ENCODE measurements around the gene TSTD2. TPM values are rescaled to one million over a fixed set of nuclear protein-coding genes. Genes with fewer than 3 reads are reported as not detected.

Gene TSTD2
- total RNA-seq, 1 experiment from 2014 or later = 16.8 TPM

DNA sequence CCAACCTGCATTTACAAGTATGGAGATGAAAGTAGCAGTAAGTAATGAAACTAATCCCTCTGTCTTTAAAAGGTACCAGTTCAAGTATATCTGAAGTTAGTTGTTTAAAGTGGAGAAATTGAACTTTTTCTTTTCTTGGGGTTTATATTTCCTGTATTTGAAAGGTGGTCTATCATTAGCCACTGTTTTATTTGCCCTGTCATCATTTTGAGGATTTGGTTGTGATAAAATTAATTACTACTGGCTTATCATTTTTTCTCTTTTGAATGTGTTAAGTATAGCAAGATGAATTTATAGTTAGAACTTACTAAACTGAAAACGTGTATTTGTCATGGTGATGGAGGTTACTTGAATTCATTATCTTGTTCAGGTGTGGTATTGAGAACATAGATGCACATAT lies 25.5 kb upstream of the TSTD2 start:
- ATAC-seq = no peak
- DNase-seq (ENCODE audit: low spot score) = no peak
- CTCF ChIA-PET = no interaction called here

DNA sequence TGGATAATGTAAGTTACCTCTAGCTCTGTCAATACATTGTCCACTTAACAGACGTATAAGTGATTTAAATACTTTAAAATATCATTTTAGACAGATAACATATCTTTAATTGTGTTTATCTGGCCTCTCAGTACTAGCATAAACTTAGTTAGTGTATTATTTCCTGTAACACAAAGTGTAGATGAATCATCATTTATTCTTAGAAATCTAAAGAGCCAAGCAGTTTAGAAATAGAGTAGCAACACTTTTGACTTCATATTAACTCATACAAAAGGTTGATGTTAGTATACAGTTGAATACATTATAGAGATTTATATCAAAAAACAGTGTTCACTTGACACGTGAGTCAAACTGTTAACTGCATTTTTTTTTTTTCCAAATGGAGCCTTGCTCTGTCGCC lies 18.5 kb upstream of the TSTD2 start:
- no peak for DNase-seq (ENCODE audit: low spot score)
- Mint-ChIP-seq H3K27ac (no peak overlapping the region), H3K4me1 (no peaks in the 10 kb centered on the region), H3K36me3 (peaks cover 64% of the 10 kb centered on the region), H3K4me3 (no peak overlapping the region), H3K27me3 (ENCODE audit: low read depth) (no peaks in the 10 kb centered on the region), H3K9me3 (no peaks in the 10 kb centered on the region)
- no peak for ATAC-seq
- ChIA-PET POLR2A (no interaction called here), CTCF (no interaction called here)
- no peak for TF ChIP-seq SMAD4 (CRISPR knock-in tag; IDR thresholded peaks at IDR 0.05)
- TF ChIP-seq, protein P1, sequence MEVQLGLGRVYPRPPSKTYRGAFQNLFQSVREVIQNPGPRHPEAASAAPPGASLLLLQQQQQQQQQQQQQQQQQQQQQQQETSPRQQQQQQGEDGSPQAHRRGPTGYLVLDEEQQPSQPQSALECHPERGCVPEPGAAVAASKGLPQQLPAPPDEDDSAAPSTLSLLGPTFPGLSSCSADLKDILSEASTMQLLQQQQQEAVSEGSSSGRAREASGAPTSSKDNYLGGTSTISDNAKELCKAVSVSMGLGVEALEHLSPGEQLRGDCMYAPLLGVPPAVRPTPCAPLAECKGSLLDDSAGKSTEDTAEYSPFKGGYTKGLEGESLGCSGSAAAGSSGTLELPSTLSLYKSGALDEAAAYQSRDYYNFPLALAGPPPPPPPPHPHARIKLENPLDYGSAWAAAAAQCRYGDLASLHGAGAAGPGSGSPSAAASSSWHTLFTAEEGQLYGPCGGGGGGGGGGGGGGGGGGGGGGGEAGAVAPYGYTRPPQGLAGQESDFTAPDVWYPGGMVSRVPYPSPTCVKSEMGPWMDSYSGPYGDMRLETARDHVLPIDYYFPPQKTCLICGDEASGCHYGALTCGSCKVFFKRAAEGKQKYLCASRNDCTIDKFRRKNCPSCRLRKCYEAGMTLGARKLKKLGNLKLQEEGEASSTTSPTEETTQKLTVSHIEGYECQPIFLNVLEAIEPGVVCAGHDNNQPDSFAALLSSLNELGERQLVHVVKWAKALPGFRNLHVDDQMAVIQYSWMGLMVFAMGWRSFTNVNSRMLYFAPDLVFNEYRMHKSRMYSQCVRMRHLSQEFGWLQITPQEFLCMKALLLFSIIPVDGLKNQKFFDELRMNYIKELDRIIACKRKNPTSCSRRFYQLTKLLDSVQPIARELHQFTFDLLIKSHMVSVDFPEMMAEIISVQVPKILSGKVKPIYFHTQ (CRISPR knock-in tag; IDR thresholded peaks at IDR 0.05) = no peak
- TF ChIP-seq ZBTB21 (CRISPR knock-in tag; IDR thresholded peaks at IDR 0.05; ENCODE audit: borderline replicate concordance) = no peak
- TF ChIP-seq ELF4 (CRISPR knock-in tag; IDR thresholded peaks at IDR 0.05; ENCODE audit: low read depth) = no peak
- TF ChIP-seq, protein P2, sequence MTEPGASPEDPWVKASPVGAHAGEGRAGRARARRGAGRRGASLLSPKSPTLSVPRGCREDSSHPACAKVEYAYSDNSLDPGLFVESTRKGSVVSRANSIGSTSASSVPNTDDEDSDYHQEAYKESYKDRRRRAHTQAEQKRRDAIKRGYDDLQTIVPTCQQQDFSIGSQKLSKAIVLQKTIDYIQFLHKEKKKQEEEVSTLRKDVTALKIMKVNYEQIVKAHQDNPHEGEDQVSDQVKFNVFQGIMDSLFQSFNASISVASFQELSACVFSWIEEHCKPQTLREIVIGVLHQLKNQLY (CRISPR knock-in tag; IDR thresholded peaks at IDR 0.05) = no peak
- no peak for TF ChIP-seq ZNF317 (CRISPR knock-in tag; IDR thresholded peaks at IDR 0.05; ENCODE audit: borderline replicate concordance, low read depth)
- no peak for TF ChIP-seq ZNF396 (CRISPR knock-in tag; IDR thresholded peaks at IDR 0.05; ENCODE audit: borderline replicate concordance)
- TF ChIP-seq SOX15 (CRISPR knock-in tag; IDR thresholded peaks at IDR 0.05) = no peak
- TF ChIP-seq, protein P3, sequence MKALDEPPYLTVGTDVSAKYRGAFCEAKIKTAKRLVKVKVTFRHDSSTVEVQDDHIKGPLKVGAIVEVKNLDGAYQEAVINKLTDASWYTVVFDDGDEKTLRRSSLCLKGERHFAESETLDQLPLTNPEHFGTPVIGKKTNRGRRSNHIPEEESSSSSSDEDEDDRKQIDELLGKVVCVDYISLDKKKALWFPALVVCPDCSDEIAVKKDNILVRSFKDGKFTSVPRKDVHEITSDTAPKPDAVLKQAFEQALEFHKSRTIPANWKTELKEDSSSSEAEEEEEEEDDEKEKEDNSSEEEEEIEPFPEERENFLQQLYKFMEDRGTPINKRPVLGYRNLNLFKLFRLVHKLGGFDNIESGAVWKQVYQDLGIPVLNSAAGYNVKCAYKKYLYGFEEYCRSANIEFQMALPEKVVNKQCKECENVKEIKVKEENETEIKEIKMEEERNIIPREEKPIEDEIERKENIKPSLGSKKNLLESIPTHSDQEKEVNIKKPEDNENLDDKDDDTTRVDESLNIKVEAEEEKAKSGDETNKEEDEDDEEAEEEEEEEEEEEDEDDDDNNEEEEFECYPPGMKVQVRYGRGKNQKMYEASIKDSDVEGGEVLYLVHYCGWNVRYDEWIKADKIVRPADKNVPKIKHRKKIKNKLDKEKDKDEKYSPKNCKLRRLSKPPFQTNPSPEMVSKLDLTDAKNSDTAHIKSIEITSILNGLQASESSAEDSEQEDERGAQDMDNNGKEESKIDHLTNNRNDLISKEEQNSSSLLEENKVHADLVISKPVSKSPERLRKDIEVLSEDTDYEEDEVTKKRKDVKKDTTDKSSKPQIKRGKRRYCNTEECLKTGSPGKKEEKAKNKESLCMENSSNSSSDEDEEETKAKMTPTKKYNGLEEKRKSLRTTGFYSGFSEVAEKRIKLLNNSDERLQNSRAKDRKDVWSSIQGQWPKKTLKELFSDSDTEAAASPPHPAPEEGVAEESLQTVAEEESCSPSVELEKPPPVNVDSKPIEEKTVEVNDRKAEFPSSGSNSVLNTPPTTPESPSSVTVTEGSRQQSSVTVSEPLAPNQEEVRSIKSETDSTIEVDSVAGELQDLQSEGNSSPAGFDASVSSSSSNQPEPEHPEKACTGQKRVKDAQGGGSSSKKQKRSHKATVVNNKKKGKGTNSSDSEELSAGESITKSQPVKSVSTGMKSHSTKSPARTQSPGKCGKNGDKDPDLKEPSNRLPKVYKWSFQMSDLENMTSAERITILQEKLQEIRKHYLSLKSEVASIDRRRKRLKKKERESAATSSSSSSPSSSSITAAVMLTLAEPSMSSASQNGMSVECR (CRISPR knock-in tag; IDR thresholded peaks at IDR 0.05; ENCODE audit: borderline replicate concordance) = no peak
- no peak for TF ChIP-seq OVOL2 (CRISPR knock-in tag; IDR thresholded peaks at IDR 0.05; ENCODE audit: borderline replicate concordance)
- TF ChIP-seq JUN (CRISPR knock-in tag; IDR thresholded peaks at IDR 0.05) = no peak
- no peak for TF ChIP-seq SMAD3 (CRISPR knock-in tag; IDR thresholded peaks at IDR 0.05; ENCODE audit: borderline replicate concordance)
- TF ChIP-seq ZNF138 (CRISPR knock-in tag; conservative IDR thresholded peaks at IDR 0.05) = no peak
- TF ChIP-seq, protein P4, sequence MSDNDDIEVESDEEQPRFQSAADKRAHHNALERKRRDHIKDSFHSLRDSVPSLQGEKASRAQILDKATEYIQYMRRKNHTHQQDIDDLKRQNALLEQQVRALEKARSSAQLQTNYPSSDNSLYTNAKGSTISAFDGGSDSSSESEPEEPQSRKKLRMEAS (CRISPR knock-in tag; IDR thresholded peaks at IDR 0.05) = no peak
- no peak for TF ChIP-seq SP1 (CRISPR knock-in tag; conservative IDR thresholded peaks at IDR 0.05)
- TF ChIP-seq ZNF423 (CRISPR knock-in tag; IDR thresholded peaks at IDR 0.05) = no peak
- TF ChIP-seq, protein P5, sequence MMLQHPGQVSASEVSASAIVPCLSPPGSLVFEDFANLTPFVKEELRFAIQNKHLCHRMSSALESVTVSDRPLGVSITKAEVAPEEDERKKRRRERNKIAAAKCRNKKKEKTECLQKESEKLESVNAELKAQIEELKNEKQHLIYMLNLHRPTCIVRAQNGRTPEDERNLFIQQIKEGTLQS (CRISPR knock-in tag; conservative IDR thresholded peaks at IDR 0.05) = no peak

More for the DNA sequence above, 25.5 kb upstream of the TSTD2 start:
- POLR2A ChIA-PET = no interaction called here
- H3K27me3 Mint-ChIP-seq (ENCODE audit: low read depth) = no peaks in the 10 kb centered on the region
- H3K9me3 Mint-ChIP-seq = no peaks in the 10 kb centered on the region
- no peaks in the 10 kb centered on the region for H3K4me1 Mint-ChIP-seq
- H3K36me3 Mint-ChIP-seq = peaks cover 82% of the 10 kb centered on the region
- no peak overlapping the region for H3K27ac Mint-ChIP-seq
- TF ChIP-seq GRHL2 (CRISPR knock-in tag; IDR thresholded peaks at IDR 0.05; ENCODE audit: insufficient replicate concordance, severe bottlenecking) = no peak
- no peak for TF ChIP-seq CBFB (CRISPR knock-in tag; IDR thresholded peaks at IDR 0.05; ENCODE audit: low read depth)
- TF ChIP-seq, protein P4 (CRISPR knock-in tag; IDR thresholded peaks at IDR 0.05) = no peak
- TF ChIP-seq, protein P6, sequence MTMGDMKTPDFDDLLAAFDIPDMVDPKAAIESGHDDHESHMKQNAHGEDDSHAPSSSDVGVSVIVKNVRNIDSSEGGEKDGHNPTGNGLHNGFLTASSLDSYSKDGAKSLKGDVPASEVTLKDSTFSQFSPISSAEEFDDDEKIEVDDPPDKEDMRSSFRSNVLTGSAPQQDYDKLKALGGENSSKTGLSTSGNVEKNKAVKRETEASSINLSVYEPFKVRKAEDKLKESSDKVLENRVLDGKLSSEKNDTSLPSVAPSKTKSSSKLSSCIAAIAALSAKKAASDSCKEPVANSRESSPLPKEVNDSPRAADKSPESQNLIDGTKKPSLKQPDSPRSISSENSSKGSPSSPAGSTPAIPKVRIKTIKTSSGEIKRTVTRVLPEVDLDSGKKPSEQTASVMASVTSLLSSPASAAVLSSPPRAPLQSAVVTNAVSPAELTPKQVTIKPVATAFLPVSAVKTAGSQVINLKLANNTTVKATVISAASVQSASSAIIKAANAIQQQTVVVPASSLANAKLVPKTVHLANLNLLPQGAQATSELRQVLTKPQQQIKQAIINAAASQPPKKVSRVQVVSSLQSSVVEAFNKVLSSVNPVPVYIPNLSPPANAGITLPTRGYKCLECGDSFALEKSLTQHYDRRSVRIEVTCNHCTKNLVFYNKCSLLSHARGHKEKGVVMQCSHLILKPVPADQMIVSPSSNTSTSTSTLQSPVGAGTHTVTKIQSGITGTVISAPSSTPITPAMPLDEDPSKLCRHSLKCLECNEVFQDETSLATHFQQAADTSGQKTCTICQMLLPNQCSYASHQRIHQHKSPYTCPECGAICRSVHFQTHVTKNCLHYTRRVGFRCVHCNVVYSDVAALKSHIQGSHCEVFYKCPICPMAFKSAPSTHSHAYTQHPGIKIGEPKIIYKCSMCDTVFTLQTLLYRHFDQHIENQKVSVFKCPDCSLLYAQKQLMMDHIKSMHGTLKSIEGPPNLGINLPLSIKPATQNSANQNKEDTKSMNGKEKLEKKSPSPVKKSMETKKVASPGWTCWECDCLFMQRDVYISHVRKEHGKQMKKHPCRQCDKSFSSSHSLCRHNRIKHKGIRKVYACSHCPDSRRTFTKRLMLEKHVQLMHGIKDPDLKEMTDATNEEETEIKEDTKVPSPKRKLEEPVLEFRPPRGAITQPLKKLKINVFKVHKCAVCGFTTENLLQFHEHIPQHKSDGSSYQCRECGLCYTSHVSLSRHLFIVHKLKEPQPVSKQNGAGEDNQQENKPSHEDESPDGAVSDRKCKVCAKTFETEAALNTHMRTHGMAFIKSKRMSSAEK (CRISPR knock-in tag; IDR thresholded peaks at IDR 0.05; ENCODE audit: borderline replicate concordance) = no peak
- no peak overlapping the region for H3K4me3 Mint-ChIP-seq
